Measurements from ENCODE around the gene NPFFR1.
"Not testable (repeated sequence)": the region's sequence is repeated elsewhere in the genome, so short reads cannot be mapped to it uniquely, and the experiment has no call there.

NPFFR1 gene

DNA sequence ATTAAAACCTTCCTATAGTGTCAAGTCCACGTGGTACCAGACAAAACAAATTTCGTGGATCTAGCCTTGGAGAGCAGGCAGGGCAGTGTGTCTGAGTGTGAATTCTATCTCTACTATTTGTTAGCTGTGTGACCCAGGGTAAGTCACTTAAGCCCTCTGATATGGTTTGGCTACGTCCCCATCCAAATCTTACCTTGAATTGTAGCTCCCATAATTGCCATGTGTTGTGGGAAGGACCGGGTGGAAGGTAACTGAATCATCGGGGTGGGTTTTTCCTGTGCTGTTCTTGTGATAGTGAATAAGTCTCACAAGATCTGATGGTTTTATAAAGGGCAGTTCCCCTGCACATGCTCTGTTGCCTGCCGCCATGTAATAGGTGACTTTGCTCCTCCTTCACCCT is 2.8 kb upstream of the NPFFR1 start:
- no peak for DNase-seq (ENCODE audit: low read depth in 2 of 2)

DNA sequence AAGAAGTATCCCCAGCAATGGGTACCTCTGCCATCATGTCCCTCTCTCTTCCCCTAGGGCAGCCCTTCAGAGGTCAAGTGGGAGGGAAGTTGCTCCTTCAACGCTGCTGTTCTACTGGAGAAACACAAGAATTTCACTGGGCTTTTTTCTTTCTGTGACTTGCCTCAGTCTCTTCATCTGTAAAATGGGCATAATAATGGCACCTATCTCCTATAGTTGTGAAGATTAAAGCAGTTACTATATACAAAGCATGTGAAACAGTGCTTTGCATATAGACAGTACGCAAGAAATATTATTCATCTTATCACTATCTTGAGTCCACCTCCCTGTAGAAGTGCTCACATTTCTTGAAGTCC is 1.6 kb upstream of the NPFFR1 start:
- DNase-seq (ENCODE audit: low read depth in 2 of 2), result no peak

DNA sequence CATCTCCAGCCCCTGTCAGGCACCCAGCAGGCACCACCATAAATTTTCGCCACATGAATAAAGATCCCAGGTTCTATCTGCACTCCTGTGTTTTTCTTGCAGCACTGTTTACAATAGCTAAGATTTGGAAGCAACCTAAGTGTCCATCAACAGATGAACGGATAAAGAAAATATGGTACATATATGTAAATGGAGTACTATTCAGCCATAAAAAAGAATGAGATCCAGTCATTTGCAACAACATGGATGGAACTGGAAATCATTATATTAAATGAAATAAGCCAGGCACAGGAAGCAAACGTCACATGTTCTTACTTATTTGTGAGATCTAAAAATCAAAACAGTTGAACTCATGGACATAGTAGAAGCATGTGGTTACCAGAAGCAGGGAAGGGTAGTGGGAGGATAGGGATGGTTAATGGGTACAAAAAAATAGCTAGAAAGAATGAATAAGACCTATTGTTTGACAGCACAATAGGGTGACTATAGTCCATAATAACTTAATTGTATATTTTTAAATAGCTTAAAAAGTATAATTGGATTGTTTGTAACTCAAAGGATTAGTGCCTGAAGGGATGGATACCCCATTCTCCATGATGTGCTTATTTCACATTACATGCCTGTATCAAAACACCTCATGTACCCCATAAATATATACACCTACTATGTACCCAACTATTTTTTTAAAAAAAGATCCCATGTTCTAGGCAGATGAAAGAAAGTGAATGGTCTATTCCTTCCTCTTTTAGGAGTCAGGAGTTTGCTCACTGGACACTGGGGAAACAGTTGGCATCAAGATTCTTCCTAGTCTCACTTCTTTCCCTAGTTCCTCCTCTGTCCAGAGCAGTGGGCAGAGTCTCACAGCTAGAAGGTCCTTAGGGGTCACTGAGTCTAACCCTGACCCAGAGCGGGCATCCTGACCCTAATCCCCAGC is 1.0 kb upstream of the NPFFR1 start:
- no peak for DNase-seq (ENCODE audit: low read depth in 2 of 2)

DNA sequence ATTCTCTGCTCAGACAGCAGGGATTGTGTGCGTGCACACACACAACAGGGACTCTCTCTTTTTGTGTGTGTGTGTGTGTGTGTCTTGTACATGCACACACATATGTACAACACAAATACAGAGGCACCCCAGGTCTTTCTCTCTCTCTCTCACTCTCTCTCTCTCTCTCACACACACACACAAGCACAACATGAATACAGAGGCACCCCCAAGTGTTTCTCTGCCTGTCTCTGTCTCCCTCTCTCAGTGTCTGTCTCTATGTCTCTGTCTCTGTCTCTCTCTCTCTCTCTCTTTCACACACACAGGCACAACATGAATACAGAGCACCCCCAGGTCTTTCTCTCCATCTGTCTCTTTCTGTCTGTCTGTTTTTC is 746 bp downstream of the NPFFR1 start:
- DNase-seq (ENCODE audit: low read depth in 2 of 2), result no peak

DNA sequence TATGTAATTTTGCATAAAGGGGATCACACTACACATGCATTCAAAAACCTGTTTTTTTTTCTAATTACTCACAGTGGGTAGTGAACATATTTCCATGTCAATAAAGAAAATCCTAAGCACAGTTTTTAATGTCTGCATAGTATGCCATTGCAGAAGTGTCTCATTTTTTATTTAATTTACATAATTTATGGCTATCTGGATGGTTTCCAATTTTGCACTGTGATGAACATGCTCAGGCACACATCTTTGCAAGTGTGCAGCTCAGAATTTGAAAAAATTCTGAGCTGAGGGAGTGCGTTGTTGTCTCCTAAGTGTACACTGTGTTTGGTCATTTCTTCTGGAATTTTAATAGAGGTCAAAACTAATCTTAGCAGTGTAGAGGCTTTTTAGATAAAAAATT is 2.2 kb downstream of the NPFFR1 start:
- DNase-seq (ENCODE audit: low read depth in 2 of 2), result no peak

DNA sequence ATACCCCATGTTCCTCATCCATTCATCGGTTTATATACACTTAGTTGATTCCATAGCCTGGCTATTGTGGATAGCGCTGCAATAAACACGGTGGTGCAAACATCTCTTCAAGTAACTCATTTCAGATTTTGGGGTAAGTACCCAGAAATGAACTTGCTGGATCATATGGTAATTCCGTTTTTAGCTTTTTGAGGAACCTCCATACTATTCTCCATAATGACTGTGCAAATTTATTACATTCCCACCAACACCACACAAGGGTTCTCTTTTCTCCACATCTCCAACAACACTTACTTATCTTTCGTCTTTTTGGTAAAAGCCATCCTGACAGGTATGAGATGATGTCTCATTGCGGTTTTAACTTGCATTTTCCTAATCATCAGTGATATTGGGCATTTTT is 3.7 kb downstream of the NPFFR1 start:
- DNase-seq (ENCODE audit: low read depth in 2 of 2), result no peak

DNA sequence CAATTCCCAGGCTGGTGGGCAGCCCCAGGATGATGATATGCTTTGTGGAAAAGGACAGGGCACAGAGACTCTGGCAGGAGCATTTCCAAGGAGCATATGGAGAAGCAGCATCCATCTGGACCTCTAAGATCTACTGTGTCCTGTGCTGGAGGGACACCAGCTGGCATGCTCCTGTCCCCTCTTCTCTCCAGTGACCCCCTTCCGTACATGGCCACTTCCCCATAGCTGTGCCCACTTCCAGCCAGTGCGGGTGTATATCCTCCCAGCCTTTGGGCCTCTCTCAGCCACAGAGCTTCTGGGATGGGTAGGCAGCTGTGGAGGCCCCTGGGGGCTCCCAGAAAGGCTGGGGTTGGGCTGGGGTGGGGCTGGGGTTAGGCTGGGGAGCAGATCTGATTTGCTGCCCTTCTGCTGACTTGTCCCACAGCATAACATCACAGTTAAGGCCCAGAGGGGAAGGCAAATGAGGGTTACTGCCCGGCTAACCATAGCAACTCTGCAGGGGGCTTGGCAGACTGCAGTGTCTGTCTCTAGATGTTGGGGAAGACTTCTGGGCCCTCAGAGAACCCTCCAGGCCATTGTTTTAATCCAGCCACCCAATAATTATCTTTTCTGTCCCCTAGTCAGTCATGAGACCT is 6.3 kb downstream of the NPFFR1 start:
- no peak for DNase-seq (ENCODE audit: low read depth in 2 of 2)

DNA sequence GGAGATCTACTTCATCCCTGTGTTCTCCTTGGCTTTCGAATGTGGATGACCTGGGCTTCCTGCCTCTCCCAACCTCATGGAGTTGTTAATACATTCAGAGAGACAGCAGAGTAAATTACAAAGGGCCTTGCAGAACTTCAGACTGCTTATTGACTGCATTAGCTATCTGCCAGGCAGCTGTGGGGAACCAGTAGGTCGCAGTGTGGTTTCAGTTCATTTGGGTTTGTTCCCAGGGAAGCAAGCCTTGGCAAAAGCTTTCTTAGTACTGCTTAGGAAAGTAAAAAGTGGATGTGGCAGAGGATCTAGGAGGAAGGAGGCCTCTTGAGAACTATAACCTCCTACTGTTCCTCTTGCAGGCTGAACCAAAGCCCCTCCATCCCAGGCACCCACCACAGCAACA is 9.2 kb downstream of the NPFFR1 start:
- no peak for DNase-seq (ENCODE audit: low read depth in 2 of 2)

DNA sequence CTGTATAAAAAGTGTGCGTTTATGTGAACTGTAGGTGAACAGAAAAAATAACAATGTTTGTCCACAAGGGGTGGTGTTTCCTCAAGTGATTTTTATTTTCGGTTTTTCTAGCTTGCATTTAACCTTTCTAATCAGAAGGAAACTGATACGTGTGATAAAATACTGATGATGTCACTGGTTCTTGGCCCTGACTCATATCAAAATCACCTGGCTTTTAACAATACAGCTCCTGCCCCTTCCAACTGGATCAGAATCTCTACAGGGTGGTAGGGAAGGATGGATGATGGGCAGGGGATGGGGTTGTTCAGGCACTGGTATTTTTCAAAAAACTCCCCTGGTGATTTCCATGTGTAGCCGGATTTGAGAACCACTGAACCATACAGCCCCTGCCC is 10.9 kb downstream of the NPFFR1 start:
- no peak for DNase-seq (ENCODE audit: low read depth in 2 of 2)

DNA sequence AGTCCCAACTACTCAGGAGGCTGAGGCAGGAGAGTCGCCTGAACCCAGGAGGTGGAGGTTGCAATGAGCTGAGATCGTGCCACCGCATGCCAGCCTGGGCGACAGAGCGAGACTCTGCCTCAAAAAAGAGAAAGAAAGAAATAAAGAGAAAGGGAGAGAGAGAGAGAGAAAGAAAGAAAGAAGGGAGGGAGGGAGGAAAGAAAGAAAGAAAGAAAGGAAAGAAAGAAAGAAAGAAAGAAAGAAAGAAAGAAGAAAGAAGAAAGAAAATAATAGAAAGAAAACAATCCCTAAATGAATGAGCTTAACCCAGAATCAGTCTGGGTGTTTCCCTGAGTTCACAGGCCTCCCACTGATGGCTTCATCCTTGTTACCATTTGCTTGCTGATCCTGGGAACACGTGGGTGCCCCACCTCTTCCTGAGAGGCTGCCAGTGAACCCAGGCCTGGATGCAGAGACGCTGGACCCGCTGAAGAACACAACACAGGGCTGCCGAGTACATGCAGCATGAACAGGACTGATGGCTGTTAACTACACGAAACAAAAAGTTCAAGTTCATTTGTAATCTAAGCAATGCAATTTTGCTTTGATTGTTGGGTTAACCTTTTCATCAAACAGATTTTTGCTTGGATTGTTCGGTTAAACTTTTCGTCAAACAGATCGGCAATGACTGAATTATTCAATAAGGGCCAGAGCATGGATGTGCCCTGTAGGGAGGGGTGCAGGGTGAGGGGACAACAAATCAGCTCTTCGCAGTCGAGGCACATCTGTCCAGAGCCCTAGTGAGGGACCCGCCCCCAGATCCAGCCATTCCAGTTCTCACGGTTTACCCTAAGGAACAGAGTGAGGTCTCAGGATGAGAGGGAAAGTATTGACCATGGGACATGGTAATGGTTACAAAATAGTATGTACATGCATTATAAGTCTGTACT is 11.5 kb downstream of the NPFFR1 start:
- DNase-seq (ENCODE audit: low read depth in 2 of 2), result no peak

DNA sequence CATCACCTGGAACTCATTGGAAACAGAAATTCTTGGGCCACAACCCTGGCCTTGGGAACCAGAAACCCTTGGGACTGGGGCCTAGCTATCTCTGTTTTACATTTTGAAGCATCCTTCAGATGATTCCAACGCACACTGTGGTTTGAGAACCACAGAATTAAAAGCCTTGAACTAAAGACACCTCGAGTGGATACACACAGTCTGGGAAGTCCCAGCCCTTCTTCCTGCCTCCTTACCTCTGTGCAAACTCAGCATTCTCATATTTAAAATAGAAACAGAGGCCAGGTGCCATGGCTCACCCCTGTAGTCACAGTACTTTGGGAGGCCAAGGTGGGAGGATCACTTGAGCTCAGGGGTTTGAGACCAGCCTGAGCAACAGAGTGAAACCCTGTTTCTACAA is 12.9 kb downstream of the NPFFR1 start:
- no peak for DNase-seq (ENCODE audit: low read depth in 2 of 2)

DNA sequence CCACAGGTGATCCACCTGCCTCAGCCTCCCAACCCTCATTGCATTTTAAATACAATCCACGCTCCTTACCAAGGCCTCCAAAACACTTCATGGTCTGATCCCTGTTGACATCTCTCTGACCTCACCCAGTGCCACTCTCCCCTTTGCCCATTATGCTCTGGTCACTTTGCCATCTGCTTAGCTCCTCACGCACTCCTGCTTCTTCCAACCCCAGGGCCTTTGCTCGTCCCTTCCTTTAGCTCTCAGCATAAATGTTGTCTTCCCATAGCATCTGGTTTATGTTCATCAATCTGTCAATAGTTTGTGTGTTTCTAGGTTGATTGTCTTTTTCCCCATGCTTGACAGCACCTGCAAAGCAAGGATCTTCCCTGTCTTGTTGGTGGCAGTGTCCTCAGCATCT is 14.1 kb downstream of the NPFFR1 start:
- DNase-seq (ENCODE audit: low read depth in 2 of 2), result no peak

DNA sequence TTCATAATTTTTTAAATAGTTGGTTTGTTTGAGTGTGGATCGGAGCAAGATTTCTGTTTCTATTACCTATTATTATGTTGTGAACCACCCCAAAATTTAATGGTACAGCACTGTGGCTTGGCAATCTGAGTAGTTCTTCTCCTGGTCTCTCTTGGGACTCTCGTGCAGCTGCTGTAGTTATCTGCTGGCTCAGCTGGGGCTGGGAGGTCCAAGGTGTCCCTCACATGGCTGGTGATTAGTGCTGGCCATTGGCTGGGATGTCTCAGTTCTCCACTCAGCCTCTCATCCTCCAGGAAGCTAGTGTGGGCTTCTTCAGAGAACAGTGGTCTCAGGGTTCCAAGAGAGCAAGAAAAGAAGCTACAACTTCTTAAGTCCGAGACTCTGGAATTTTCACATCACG is 15.4 kb downstream of the NPFFR1 start:
- no peak for DNase-seq (ENCODE audit: low read depth in 2 of 2)

DNA sequence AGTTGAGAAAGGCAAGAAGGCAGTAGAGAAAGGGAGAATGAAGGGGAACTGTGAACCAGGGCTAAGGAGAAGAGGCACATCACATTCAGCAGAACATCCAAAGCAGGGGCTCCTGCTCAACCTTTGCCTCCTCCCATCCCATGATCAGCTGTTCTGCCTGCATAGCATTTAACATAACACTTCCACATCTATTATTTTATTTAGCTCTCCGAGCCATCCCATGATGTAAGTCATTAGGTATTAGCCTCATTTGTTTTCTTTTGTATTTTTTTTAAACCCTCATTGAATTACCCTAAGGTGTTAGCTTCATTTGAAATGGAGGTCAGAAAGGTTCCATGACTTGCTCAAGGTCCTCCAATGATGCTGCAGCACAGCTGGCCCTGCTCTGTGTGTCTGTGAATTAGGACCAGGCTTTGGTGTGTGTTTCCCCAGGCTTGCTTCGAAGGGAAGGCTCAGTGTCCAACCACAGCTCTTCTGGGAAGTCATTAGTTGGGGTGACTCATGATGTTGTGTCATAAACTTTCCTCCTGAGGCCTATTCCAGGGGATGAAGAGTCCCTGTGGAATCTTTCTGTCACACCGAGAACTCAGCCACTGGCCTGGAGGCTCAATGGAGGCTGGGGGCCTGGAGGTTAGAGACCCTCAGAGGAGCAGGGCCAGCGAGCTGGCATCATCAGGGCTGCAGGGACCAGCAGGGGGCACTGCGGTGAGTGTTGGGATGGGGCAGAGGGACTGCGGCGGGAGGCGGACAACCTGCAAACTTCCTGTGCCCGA is 16.5 kb downstream of the NPFFR1 start:
- no peak for DNase-seq (ENCODE audit: low read depth in 2 of 2)

DNA sequence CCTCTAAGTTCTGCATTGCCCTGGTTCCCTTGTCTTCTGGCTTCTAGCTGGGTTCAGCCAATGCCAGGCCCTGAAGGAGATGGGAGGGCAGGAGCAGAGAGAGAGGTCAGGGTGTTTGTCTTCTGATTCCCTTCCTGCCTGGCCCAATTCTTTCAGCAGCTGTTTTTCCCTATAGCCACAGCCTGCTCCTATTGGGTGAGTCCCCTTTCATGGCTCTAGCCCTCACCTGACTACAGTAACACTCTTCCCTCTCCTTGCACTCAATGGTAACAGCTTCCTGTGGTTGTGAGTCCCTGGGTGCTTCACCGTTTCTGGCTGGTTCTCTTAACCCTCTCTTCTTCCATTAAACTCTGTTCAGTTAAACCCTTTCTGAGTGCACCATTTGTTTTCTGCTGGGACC is 17.1 kb downstream of the NPFFR1 start:
- no peak for DNase-seq (ENCODE audit: low read depth in 2 of 2)

DNA sequence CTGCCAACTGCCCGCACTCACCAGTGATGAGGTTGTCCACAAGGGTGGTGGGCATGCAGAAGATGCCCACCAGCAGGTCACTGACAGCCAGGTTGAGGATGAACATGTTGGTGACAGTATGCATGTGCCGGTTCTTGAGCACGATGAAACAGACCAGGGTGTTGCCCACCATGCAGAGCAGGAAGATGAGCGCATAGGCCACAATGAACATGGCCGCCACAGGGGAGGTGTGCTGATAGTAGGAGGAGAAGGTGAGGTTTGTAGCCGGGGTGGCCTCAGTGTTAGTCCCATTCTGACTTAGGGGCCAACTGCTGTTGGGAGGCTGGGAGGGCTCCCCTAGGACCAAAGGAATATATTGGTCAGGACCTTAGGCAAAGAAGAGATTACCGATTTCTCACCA is 17.7 kb downstream of the NPFFR1 start:
- DNase-seq (ENCODE audit: low read depth in 2 of 2), result no peak

DNA sequence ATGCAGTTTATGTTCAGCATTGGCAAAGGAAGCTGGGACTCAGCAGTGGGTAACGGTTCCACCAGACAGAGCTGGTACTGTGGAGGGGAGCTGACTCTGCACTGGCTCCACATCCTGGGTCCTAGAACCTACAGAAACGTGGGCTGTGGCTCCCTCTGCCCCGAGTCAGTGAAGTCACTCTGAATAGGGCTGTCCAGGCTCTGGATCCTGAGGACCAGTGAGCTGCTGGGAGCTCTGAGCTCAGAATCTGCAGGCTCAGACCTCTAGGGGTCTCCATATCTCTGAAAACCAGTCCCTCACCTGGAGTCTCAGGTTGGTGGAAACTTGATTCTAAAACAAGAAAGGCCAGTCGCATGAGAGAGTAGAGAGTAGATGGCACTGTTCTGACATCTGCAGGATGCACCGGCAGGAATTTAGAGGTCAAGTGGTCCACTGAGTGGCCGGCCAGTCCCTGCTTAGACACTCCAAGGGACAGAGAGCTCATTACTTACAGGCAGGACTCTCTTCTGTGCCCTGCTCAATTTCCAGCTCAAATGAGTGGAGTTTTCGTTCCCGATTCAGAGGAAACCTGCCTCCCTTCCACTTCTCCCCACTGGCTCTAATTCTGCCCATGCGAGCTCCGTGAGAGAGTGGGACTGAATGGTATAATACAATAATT is 18.6 kb downstream of the NPFFR1 start:
- DNase-seq (ENCODE audit: low read depth in 2 of 2), result no peak

DNA sequence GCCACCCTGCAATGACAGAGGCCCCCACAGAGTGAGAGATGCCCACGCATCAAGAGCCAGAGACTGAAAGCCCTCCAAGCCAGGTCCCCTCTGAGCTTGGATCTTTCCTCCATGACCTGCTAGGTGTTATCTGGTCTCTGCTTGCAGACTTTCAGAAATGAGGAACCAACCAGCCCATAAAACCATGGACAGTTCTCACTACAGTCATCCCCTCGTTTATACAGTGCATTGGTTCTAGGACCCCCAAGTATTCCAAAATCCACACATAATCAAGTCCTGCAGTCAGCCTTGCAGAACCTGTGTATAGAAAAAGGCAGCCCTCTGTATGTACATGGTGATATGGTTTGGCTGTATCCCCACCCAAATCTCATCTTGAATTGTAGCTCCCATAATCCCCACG is 23.1 kb downstream of the NPFFR1 start:
- no peak for DNase-seq (ENCODE audit: low read depth in 2 of 2)

DNA sequence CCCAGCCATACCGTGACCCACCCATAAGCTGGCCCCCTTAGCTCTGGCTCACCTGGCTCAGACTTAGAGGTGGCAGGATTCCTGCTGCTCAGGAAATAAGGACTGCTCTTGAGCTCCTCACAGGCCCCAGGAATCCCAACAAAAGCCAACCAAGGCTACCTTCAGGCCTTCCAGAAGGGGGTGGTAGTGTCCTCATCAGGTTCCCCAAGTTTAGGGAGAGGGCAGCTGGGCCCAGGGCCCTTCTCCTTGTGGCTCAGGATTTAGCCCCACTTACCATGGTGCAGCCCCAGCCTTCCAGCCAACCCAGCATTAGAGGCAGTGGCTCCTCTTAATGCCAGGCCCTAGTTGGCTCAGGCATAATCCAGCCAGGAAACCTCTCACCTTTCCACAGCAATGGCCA is 23.5 kb downstream of the NPFFR1 start:
- no peak for DNase-seq (ENCODE audit: low read depth in 2 of 2)

DNA sequence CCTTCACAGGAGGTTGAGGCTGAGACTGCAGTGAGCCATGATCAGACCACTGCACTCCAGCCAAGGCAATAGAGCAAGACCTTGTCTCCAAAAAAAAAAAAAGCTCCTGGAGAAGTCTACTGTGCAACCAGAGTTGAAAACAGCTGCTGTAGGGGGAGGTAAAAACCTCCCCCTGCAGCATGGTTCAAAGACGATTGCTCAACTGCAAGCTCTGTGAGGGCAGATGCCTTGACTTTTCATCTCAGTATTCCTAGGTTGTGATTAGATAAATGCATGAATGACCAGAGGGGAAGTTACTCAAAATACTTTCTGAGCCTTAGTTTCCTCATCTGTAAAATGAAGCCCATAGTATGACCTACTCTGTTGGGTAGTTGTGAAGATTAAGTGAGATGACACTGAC is 25.6 kb downstream of the NPFFR1 start:
- no peak for DNase-seq (ENCODE audit: low read depth in 2 of 2)

DNA sequence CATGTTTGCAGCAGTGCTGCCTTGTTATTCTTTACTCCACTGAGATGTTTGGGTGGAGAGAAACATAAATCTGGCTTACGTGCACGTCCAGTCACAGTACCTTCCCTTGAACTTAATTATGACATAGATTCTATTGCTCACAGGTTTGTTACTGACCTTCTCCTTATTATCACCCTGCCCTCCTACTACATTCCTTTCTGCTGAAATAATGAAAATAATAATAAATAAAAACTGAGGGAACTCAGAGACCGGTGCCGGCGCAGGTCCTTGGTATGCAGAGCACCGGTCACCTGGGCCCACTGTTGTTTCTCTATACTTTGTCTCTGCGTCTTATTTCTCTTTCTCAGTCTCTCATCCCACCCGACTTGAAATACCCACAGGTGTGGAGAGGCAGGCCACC is 26.0 kb downstream of the NPFFR1 start:
- DNase-seq (ENCODE audit: low read depth in 2 of 2), result not testable (repeated sequence)
